ENCODE measurements around the gene NFILZ.

NFILZ gene

DNA sequence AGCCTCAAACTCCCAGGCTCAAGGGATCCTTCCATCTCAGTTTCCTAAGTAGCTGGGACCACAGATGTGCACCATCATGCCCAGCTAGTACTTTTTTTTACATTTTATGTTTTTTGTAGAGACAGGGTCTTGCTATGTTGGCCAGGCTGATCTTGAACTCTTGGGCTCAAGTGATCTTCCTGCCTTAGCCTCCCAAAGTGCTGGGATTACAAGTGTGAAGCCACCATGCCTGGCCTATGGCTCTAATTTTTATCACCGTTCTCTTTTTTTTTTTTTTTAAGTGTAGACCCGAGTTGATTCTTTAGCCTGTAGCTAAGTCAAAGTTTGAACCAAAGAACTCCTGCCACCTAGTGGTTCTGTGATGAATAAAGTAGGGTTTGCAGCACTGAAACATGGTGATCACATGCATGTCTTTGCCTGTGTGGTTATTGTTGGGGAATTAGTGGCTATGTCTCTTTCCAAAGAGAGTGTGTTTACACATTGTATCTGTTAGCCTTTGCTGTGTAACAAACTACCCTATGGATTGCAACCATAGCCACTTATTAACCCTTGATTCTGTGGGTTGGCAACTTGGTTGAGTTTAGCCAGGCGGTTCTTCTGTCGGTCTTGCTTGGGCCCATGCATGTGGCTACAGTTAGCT lies 11.6 kb downstream of the NFILZ start:
- no peak overlapping the region for H3K4me3 ChIP-seq (ENCODE audit: low read depth, low read length)
- no peak for DNase-seq (ENCODE audit: low read depth)
- TF ChIP-seq, protein P1, sequence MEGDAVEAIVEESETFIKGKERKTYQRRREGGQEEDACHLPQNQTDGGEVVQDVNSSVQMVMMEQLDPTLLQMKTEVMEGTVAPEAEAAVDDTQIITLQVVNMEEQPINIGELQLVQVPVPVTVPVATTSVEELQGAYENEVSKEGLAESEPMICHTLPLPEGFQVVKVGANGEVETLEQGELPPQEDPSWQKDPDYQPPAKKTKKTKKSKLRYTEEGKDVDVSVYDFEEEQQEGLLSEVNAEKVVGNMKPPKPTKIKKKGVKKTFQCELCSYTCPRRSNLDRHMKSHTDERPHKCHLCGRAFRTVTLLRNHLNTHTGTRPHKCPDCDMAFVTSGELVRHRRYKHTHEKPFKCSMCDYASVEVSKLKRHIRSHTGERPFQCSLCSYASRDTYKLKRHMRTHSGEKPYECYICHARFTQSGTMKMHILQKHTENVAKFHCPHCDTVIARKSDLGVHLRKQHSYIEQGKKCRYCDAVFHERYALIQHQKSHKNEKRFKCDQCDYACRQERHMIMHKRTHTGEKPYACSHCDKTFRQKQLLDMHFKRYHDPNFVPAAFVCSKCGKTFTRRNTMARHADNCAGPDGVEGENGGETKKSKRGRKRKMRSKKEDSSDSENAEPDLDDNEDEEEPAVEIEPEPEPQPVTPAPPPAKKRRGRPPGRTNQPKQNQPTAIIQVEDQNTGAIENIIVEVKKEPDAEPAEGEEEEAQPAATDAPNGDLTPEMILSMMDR (IDR thresholded peaks at IDR 0.05; ENCODE audit: control insufficient read depth, extremely low read depth, insufficient read depth), result 0 out of 2 replicates have a peak, but pooled peaks have one; percentile 9

DNA sequence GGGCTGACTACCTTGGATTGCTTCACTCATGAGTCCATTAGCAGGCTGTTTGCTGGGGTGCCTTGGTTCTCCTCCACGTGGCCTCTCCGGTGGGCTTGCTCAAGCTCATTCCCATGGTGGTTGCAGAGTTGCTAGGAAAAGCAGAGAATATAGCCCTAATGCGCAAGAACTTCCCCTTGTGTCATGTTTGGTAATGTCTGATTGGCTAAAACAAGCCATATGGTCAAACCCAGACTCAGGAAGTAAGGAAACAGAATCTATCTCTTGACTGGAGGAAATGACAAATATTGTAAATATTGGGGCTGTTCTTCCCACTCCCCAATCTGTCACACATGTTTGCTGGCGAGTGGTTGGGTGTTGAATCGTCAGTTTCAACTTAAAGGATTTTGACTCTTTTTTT lies 12.1 kb downstream of the NFILZ start:
- no peak for DNase-seq (ENCODE audit: low read depth)
- no peak overlapping the region for H3K4me3 ChIP-seq (ENCODE audit: low read depth, low read length)
- TF ChIP-seq, protein P1 (IDR thresholded peaks at IDR 0.05; ENCODE audit: control insufficient read depth, extremely low read depth, insufficient read depth), result no peak

DNA sequence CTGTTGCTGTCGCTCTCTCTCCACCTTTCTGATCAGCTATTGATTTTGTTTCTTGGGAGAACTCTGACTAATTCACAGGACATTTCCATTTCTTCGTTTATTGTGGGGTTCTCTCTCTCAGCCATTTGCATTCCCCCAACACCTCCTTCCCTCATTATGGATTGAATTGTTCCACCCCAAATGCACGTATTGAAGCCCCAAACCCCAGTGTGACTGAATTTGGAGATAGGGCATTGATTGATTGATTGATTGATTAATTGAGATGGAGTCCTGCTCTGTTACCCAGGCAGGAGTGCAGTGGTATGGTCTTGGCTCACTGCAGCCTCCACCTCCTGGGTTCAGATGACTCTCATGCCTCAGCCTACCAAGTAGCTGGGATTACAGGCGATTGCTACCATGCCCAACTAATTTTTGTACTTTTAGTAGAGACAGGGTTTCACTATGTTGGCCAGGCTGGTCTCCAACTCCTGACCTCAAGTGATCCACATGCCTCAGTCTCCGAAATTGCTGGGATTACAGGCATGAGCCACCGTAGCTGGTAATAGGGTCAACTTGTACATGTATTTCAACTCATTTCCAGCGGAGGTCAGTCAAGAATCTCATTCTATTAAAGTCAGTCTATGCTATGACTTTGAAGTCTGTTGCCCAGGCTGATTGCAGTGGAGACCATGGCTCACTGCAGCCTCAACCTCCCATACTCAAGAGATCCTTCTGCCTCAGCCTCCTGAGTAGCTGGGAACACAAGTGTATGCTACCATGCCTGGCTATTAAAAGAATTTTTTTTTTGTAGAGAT lies 13.6 kb downstream of the NFILZ start:
- no peak for DNase-seq (ENCODE audit: low read depth)
- TF ChIP-seq, protein P1 (IDR thresholded peaks at IDR 0.05; ENCODE audit: control insufficient read depth, extremely low read depth, insufficient read depth), result no peak
- H3K4me3 ChIP-seq (ENCODE audit: low read depth, low read length), result no peak overlapping the region

DNA sequence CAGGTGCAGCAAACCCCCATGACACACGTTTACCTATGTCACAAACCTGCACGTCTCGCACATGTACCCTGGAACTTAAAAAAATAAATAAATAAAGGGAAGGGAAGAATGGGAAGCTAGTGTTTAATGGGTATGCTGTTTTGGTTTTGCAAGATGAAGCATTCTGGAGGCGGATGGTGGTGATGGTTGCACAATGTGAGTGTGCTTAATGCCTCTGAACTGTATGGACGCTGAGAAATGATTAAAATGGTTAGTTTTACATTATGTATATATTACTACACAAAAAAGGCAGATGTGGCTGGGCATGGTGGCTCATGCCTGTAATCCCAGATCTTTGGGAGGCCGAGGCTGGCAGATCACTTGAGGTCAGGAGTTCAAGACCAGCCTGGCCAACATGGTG lies 17.8 kb downstream of the NFILZ start:
- no peak overlapping the region for H3K4me3 ChIP-seq (ENCODE audit: low read depth, low read length)
- DNase-seq (ENCODE audit: low read depth), result no peak
- TF ChIP-seq, protein P1 (IDR thresholded peaks at IDR 0.05; ENCODE audit: control insufficient read depth, extremely low read depth, insufficient read depth), result no peak

DNA sequence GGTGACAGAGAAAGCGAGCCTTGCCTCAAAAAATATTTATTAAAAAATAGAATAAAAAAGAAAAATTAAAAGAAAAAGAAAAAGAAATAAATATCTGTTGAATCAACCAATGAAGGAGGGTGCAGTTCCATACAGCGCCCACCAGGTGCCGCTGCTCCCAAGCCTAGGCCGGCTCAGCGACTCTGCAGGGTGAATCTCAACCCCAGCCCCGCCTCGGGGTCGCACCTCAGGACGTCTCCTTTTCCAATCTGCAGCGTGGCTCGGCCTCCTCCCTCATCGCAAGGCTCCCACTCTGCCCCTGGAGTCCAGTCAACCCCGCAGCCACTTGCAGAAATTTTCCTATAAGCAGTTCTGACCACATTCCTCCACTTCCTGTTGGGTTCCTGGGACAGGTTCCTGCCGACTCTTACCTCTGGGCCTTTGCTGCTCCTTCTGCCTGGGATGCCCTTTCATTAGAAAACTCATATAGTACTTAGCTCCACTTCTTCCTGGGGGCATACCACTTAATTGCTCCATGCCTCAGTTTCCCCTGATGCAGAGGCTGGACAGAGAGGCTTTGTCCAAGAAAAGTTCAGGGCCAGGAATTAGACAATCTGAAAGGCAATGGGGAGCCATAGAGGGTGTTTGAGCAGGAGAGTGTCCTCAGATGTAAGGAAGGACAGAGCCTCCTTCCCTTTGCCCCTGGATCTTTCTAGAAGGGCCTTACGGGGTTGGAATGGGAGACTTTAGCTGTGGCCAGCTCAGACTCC lies 24.3 kb downstream of the NFILZ start:
- no peak for DNase-seq (ENCODE audit: low read depth)
- no peak overlapping the region for H3K4me3 ChIP-seq (ENCODE audit: low read depth, low read length)
- TF ChIP-seq, protein P1 (IDR thresholded peaks at IDR 0.05; ENCODE audit: control insufficient read depth, extremely low read depth, insufficient read depth), result peak; percentile 86

DNA sequence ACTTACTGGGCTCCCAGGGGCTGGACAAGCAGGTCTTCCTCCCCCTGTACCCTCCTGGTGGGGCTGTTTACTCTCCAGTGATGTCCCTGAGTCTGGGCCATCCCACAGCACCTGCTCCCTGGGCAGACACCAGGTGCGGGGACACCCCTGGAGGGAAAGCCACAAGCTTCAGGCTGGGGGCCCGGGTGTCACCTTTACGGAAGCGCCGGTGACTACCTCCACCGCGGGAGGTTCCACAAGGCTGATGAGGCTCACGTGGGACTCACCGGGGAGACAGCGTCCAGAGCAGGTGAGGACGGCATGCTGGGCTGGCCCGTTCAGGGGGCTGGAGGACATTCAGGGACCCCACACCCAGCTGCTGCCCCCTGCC lies 24.9 kb downstream of the NFILZ start:
- TF ChIP-seq, protein P1 (IDR thresholded peaks at IDR 0.05; ENCODE audit: control insufficient read depth, extremely low read depth, insufficient read depth), result no peak

More for the DNA sequence above, 24.9 kb downstream of the NFILZ start:
- H3K4me3 ChIP-seq (ENCODE audit: low read depth, low read length), result no peak overlapping the region
- DNase-seq (ENCODE audit: low read depth), result no peak

All from LNCaP clone FGC (cell line).